Gastrocnemius medialis (tissue), 4 donors: ENCODE measurements around the gene SRP19.

ENCODE experiments used
- POLR2A ChIP-seq, 2 donors: fragments of 450-650 bp; IDR thresholded peaks; one replicate each; pipeline ENCODE4 v1.6.1; 2017; ENCODE audit warnings: antibody characterized with exemption in 2 of 2, mild to moderate bottlenecking in 2 of 2, moderate library complexity in 2 of 2
- TF ChIP-seq, protein P1 (sequence below), 5 experiments: fragments of 450-650 bp in 3 of 5; fragments of 200-600 bp in 2 of 5; sonication (generic) in 2 of 5; IDR thresholded peaks in 4 of 5; conservative IDR thresholded peaks in 1 of 5; 1 replicate in 4 of 5; 2 replicates in 1 of 5; pipeline ENCODE4 v1.5.1; 2016 to 2019; ENCODE audit warnings: antibody characterized with exemption in 5 of 5, mild to moderate bottlenecking in 3 of 5, moderate library complexity in 3 of 5

DNA sequence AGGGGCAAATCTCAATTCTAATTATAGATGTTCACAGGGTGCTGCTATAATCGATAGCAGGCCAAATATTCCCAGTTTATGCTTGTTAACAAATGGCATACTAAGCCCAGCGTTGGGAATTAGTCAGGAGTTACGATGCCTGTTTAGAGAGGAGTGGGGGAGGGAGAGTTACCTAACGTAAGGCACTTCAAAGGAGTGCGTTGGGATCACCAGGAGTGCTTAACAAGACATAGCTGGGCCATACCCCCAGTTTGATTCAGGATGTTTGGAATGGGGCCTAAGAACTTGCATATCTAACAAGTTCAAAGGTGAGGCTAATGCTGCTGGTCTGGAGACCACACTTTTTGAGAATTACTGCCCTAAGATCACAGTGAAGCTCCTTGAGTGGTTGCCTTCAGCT, 14.5 kb upstream of the SRP19 start:
- TF ChIP-seq POLR2A (IDR thresholded peaks at IDR 0.05): no peak
- TF ChIP-seq, protein P1, sequence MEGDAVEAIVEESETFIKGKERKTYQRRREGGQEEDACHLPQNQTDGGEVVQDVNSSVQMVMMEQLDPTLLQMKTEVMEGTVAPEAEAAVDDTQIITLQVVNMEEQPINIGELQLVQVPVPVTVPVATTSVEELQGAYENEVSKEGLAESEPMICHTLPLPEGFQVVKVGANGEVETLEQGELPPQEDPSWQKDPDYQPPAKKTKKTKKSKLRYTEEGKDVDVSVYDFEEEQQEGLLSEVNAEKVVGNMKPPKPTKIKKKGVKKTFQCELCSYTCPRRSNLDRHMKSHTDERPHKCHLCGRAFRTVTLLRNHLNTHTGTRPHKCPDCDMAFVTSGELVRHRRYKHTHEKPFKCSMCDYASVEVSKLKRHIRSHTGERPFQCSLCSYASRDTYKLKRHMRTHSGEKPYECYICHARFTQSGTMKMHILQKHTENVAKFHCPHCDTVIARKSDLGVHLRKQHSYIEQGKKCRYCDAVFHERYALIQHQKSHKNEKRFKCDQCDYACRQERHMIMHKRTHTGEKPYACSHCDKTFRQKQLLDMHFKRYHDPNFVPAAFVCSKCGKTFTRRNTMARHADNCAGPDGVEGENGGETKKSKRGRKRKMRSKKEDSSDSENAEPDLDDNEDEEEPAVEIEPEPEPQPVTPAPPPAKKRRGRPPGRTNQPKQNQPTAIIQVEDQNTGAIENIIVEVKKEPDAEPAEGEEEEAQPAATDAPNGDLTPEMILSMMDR (IDR thresholded peaks at IDR 0.05 in 4 of 5, conservative IDR thresholded peaks at IDR 0.05 in 1 of 5): no peak
